ENCODE data around the gene CD63.

The CD63 gene

DNA sequence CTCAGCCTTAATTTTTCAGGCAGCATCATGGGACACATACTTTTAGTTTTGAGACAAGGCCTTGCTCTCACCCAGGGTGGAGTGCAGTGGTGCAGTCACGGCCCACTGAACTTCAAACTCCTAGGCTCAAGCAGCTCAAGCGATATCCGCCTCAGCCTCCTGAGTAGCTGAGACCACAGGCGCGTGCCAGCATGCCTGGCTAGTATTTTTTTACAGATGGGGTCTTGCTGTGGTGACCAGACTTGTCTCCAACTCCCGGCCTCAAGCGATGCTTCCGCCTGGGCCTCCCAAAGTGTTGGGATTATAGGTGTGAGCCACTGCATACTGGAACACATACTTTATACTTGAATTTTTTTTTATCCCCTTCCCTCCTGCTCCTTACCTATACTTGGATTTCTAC lies 5.9 kb downstream of the CD63 start:
- no peak for DNase-seq

DNA sequence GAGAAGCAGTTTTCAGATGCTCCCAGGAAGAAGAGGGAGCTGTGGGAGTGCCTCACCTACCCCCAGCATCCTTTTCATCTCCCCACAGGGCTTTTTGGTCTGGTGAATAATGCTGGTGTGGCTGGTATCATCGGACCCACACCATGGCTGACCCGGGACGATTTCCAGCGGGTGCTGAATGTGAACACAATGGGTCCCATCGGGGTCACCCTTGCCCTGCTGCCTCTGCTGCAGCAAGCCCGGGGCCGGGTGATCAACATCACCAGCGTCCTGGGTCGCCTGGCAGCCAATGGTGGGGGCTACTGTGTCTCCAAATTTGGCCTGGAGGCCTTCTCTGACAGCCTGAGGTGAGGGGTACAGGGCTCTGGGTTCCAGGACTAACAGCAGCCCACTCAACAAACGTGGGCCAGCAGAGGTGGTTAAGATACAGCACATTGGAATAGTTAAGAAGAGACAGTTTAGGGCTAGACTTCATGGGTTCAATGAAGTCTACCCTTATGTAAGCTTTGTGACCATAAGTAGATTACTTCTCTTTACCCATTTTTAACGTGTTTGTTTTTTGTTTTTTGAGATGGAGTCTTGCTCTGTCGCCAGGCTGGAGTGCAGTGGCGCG lies 7.1 kb downstream of the CD63 start:
- peak in 2 of 56 donors; percentile 18 to 34 for DNase-seq

DNA sequence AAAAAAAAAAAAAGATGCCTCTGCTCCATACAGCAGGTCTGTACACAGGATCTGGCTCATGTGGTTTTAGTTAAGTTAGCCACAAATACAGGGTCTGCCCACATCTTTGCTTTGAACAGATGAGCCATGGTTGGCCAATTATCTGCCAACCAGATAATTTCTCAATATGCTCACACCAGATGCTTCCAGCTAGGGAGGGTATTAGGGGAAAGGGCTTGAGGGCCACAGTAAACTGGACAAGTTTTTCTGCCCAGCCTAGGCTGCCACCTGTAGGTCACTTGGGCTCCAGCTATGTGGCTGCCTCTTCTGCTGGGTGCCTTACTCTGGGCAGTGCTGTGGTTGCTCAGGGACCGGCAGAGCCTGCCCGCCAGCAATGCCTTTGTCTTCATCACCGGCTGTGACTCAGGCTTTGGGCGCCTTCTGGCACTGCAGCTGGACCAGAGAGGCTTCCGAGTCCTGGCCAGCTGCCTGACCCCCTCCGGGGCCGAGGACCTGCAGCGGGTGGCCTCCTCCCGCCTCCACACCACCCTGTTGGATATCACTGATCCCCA lies 7.8 kb downstream of the CD63 start:
- peak in 47 of 56 donors; percentile 16 to 84 (median 56) for DNase-seq

DNA sequence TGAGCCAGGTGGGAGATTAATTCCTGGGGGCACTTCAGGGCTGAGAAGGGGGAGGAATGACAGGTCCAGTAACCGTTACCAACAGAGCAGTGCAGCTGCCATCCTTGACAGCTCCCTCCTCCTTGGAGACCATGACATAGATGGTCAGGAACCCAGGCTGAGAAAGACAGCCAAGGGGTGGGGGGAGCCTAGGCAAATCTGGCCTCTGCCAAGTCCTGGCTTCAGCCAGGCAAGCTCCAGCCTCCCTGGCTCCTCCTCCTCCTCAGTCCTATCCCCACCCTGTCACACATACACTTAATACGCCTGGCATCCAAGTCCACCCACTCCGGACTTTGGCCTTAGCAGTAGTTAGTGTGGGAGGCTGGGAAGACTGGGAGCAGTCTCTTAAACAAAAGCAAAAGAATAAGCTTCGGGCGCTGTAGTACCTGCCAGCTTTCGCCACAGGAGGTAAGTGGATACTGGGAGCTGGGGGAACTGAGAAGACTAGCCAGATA lies 8.7 kb downstream of the CD63 start, which contains the start of gene RDH5:
RDH5 (plus strand) TSS at position 323 of the 494 bp plus-strand sequence. CDS start 792 bp downstream, outside the sequence.
- peak in 20 of 56 donors; percentile 11 to 67 (median 34) for DNase-seq

DNA sequence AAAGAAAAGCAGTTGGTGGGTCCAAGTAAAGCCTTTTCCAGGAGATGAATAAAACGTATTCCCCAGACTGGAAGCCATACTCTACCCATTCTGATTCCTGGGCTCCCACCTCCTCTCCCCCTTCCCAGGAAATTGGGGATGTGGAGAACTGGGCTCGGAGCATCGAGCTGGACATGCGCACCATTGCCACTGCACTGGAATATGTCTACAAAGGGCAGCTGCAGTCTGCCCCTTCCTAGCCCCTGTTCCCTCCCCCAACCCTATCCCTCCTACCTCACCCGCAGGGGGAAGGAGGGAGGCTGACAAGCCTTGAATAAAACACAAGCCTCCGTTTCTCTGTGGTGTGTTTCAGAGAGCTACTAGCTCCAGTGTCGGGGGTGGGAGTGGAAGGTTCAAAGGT lies 9.4 kb downstream of the CD63 start:
- DNase-seq: no peak

DNA sequence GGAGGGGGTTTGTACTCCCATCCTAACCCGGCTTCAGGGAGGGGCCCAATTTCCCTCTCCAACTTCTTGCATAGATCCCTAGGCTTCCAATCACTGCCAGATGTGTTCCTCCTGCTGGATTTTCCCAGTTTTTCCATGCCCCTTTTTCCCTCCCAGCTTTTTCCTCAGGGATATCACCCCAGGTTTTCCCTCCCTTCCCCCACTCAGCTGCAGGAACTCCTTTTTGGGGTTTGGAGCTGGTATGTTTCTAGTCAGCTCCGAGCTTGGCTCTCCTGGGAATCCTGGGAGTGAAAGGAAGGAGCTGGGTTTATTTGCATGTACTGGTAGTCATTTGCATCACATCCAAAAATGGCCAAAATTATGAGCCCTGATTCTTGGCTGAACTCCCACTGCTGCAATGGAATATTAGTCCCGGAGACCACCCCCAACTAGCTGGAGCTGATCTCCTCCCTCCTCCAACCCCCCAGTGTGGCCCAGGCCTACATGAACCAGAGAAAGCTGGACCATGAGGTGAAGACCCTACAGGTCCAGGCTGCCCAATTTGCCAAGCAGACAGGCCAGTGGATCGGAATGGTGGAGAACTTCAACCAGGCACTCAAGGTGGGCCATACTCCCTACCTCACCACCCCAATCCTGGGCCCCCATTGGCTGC lies 10.1 kb downstream of the CD63 start:
- no peak for DNase-seq

DNA sequence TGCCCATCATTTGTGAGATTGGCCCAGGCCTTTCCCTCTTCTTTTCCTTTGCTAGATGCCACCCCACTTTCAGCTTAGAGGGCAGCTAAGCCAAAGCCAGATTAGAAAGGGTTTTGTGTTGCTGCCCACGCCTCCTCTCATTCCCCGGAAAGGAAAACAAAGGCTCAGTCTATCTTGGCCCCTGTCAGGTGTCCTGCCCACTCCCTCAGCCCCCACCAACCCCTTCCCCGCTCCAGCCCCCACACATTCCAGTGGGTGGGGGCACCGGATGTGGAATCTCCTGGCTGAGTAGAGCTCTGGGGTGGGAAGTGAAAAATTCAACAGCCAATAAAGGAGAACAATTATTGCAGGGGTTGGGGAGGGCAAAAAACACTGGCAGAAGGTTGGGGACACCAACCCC lies 10.8 kb downstream of the CD63 start:
- peak in 1 of 56 donors; percentile 20 for DNase-seq

DNA sequence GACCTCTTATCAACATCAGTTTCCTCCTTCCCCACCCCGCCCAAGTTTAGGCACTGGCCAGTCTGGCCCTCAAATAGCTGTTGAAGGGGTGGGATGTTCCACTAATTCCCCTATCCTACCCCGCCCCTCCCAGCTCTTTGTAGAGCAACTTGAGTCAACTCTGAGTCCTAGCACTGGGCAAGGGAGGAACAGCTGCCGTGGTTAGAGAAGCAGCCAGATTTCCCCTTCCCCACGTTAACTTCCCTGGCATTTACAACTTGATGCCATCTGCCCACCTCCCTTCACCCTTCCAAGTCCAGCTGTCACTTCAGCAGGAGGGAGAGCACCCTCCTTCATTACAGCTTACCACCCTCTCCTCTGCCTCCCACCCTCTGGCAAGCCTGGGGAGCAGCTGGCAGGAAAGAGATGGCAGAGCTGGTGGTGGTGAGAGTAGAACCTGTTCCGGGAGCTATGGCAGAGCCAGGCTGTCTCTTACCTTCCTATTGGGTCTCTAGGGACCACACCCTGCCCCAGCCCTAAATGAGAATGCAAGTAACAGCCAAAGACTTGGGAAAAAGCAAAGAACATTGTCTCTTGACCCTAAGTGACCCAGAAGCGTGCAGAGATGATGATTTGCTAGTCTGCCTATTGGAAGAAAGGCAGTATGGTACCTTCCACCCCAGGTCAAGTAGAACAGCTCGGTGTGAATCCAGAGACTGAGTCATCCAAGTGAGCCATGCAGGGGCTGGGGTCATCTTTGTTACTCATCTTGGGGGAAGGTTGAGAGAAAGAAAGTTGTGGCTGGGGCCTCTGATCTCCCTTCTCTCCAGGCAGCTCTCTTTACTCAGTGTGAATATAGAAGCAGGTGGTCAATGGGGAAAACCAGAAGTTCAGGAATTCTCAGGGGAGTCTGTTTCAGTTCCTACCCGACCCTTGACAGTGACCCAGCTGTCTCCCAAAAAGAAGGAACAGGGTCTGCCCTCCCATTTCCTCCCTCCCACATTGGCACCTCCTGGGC lies 11.5 kb downstream of the CD63 start:
- no peak for DNase-seq

DNA sequence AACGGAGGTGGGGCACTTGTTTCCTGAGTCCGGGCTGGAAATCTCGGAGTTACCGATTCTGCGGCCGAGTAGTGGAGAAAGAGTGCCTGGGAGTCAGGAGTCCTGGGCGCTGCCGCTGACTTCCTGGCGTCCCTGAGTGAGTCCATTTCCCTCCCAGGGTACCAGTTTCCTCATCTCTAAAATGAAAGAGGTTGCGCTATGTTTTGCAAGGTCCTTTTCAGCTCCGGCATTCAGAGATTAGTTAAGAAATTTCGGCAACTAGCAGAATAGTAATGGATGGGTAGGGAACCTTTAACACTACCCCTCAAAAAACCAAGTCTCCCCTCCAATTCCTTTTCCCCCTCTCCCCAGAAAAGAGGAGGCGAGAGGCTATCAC lies 12.2 kb downstream of the CD63 start:
- no peak for DNase-seq

DNA sequence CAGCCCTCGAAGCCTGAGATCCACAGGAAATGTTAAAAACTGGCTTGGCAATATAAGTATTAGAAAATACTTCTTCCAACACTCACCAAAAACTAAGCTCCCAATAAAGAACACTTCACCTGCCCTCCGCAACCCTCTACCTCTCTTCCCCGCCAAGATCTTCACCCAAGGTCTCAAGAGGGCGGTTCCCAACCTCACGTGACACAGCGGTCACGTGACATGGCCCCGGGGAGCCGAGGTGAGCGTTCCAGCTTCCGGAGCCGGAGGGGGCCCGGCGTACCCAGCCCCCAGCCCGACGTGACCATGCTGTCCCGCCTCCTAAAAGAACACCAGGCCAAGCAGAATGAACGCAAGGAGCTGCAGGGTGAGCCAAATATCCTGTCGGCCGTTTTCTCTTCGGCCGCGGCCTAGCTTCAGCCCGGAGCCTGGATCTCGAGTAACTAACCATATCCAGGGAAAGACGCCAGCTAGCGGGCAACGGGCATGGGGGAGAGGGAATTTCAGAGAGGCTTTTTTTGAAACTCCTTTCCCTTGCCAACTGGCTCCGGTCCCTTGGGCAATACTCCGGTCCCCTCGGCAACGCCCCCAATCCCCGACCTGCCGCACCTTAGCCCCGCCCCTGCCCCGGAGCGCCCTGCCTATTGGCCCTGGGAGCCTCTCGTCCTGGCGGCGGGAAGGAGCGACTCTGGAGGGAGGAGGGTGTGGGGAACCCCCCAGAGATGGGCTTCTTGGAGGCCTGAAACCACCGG lies 12.8 kb downstream of the CD63 start, which contains the start of gene BLOC1S1:
BLOC1S1 (plus strand) TSS at position 214 of the 749 bp plus-strand sequence; CDS start at position 220, 6 bp downstream.
- peak in 55 of 56 donors; percentile 34 to 90 (median 79) for DNase-seq

DNA sequence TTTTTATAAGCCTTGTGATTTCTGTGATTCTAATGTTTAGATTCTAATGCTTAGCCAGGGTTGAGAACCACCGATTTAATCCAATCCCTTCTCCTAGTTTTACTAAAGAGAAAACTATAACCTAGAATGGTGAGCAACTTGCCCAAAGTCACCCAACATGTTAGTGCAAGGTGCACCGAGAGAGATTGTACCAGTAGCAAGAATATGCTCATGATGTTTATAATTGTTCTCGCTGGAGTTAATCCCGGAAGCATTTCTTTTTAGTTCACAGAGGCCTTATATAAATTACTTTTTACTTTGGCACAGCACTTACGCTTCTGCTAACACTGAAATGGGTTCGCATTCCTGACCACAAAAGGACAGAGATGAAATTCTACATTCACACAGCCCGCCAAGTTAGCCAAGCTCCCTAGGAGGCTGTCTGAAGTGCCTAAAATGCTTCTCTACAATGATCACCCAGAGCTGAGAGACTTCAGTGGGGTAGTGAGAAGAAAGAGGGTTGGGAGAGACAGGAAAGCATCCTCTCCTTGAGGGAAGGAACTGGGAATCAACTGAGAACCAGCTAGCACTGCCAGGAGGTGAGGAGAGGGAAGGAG lies 13.5 kb downstream of the CD63 start:
- no peak for DNase-seq

DNA sequence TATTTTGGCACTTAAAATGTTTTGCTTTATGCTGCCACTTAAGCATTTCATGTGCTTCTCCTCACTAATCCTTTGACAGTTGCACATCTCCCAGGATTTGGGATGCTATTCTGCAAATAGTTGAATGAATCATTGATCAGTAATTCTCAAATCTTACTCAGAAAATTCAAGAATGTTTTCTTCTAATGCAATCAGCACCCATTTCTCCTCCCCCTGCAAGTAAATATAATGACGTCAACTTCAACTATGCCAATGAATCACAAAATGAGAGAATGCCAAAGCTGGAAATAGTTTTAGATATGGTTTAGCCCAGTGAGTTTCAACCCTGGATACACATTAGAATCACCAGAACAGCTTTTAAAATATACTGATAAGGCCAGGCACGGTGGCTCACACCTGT lies 15.1 kb downstream of the CD63 start:
- no peak for DNase-seq

DNA sequence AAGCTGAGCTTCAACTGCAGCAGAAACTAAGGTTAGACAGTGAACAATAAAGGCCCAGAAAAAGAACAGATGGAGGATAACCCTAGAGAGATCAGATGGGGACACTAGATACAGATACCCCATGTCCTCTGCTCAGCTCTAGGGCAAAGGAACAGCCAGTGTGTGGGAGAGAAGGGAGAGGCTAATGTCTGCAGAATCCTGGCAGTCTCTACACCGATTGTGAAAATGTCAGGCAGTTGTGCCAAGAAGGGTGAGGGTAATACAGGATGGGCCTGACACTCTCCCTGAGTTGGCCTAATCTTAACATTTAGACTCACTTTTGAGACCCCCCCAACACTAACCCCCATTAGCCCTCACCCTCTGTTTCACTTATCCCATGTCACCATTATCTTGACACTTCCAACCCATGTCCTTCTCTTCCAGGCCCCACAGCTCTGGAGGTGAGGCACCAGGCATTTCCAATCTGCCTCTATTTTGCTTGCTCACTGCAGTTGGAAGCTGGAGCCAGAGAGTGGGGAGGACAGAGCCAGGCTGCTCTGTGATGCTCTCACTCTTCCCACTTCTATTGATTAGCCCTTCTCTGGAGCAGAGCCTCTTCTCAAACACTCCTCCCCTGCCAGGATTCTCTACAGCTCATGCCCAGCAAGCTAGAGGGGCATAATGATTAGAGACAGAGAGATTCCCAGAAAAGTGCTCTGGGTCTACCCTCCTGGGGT lies 16.0 kb downstream of the CD63 start:
- no peak for DNase-seq

DNA sequence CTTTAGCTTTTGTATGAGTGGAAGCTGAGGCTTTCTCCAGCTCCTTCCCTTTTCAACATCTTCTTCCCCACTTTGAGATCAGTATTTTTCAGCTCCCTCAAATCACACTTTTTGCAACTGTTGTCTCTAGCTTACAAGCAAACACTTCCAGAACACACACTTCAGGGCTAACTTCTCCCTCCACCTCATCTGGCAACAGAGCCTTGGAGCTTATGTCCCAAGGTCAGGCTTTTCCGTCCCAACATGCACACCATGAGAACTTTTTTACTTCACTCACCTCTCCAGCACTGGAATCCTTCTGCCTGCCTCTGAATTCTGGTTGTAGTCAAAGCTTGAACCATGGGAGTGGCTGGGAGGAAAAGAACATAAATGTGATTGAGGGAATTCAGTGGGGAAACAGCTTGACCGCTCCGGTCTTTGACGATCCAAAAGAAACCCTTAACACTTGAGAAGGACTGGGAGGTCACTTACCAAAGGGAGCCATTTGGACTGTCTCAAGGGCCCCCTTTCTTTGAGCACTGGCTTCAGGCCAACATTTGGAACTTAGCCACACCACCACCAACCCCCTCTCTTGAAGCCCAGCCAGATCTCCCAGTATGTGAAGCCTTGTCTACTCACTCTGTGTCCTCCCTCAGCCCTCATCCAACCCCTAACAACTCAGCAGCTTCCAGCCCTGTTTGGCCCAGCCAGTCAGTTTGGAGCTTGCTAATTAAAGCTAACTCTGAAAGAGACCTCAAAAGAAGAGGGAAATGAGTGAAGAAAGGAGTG lies 16.8 kb downstream of the CD63 start:
- peak in 29 of 56 donors; percentile 13 to 68 (median 42) for DNase-seq

DNA sequence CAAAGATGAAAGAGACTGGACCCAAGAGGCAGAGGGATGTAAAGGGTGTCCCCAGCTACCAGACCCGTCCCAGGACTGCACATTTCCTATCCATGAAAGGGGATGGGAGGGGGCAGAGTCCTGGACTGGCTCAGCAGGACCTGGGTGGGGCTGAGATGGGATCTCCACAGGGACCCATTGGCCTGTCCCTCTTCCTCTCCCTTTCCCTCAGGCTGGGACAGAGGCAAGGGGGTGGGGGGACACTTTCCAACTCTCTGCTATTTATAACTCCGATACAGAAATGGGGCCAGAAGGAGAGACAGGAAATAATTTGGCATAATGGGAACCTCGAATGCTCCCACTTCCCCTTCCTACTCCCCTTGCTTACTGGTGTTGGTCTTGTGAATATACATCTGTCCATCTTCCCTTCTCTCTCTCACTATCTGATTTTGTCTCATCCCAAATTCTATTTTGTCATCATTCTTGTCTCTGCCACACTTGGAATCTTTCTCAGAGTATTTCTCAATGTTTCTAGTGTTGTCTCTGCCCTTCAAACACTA lies 20.0 kb downstream of the CD63 start:
- no peak for DNase-seq

DNA sequence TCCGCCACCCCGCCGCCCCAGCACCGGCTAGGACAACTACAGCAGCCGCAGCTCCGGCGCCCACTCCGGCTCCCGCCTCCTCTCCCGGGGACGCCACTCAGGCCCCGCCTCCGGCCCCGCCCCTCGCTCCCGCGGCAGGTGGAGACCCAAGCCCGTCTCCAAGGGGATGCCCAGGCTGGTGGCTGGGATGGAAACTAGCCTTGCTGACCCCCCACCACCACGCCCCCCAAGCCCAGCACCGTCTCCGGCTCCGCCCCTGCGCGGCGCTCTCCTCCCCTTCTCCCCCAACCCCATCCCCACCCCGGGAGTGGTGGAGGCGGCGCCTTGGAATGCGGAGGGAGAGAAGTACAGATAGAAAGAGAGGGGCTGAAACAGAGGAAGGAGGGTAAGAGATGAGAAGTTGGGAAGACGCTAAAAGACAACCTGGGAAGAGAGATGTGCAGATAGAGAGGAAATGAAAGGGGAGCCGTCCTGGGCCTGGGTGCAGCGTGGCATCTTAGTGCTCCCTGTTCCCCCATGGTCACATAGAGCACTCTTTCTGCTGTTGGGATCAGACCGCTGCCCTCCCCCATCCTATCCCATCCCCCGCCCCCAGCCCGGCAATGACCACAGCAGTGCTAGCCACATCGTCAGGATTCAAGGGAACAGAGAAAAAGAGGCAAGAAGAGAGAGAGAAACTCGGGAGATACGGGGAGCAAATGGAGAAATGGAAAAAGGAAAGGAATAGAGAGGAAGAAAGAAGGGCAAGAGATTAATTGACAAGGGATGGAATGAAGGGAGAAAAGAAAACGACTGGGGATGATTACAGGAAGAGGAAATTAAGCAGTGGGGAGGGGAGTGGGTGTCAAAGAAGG lies 20.7 kb downstream of the CD63 start, which contains the start of gene ITGA7:
ITGA7 (minus strand) TSS at position 64 of the 854 bp plus-strand sequence. CDS start 222 bp downstream, outside the sequence.
- peak in 47 of 56 donors; percentile 17 to 81 (median 52) for DNase-seq

DNA sequence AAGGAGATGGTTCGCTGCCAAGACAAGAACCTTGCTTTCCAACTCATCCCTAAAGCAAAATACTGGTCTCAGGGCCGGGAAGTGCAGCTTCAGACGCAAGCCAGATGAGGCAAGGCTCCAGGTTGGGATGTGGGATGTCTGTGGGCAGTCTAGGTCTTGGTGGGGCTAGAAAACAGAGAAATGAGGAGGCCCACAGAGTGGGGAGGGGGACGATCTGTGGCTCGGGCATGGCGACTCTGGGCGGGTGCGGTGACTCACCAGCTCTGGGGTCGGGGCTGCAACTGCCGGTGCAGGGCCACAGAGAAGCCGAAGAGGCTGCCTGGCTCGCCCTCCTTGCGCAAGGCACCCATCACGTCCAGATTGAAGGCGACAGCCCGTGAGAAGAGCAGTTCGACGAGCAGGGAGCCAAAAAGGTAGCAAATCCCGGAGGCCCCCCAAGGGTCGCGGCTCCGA lies 21.6 kb downstream of the CD63 start:
- peak in 2 of 56 donors; percentile 22 to 26 for DNase-seq
